Renal cortical epithelial cell (primary cell): ENCODE measurements around the gene WDR35. TPM values are rescaled to one million over a fixed set of nuclear protein-coding genes. Genes with fewer than 3 reads are reported as not detected.
A peak's percentile ranks its signal among the peaks of the same experiment; 100 is the strongest.

Source experiments
- DNase-seq: peaks from one replicate; pipeline ENCODE4 v3.0.0-alpha.2; 2011; ENCODE audit warnings: low read depth
- total RNA-seq: library from RNA; depleted of rRNA; stranded (reverse); fragments of >200 nt; gene quantifications from 2 replicates; pipeline ENCODE4 v1.2.3, GENCODE V29; 2014

The WDR35 gene
- total RNA-seq, 1 donor from 2014 or later, result 38.4 TPM

GRCh38 chr2:20011276-20012031 is 21.5 kb upstream of the WDR35 start:
- no peak for DNase-seq

- no peak for DNase-seq
Observed at GRCh38 chr2:20008703-20009102, 18.8 kb upstream of the WDR35 start.

GRCh38 chr2:20005891-20006470 is 16.1 kb upstream of the WDR35 start:
- DNase-seq, result no peak

GRCh38 chr2:20005067-20005627 is 15.2 kb upstream of the WDR35 start:
- no peak for DNase-seq

GRCh38 chr2:20001361-20001863 is 11.5 kb upstream of the WDR35 start:
- no peak for DNase-seq

GRCh38 chr2:19993731-19994130 is 3.8 kb upstream of the WDR35 start:
- DNase-seq, result no peak

GRCh38 chr2:19991895-19992294 is 2.0 kb upstream of the WDR35 start:
- no peak for DNase-seq

- no peak for DNase-seq
Observed at GRCh38 chr2:19990416-19990728, 467 bp upstream of the WDR35 start.

GRCh38 chr2:19989342-19989666 is 601 bp downstream of the WDR35 start:
- DNase-seq, result no peak

GRCh38 chr2:19988600-19988999 is 1.3 kb downstream of the WDR35 start:
- no peak for DNase-seq

- DNase-seq, result no peak
Observed at GRCh38 chr2:19987936-19988335, 2.0 kb downstream of the WDR35 start.

- peak; percentile 6 for DNase-seq
Observed at GRCh38 chr2:19982268-19982667, 7.6 kb downstream of the WDR35 start.

GRCh38 chr2:19979932-19980331 is 10.0 kb downstream of the WDR35 start:
- no peak for DNase-seq

GRCh38 chr2:19973466-19973865 is 16.4 kb downstream of the WDR35 start:
- peak; percentile 31 for DNase-seq

GRCh38 chr2:19971691-19972090 is 18.2 kb downstream of the WDR35 start:
- no peak for DNase-seq

GRCh38 chr2:19963386-19963785 is 26.5 kb downstream of the WDR35 start:
- no peak for DNase-seq

- DNase-seq, result peak; percentile 72
Observed at GRCh38 chr2:19955544-19956422, 34.1 kb downstream of the WDR35 start.

GRCh38 chr2:19949071-19949470 is 40.8 kb downstream of the WDR35 start:
- no peak for DNase-seq

- DNase-seq, result no peak
Observed at GRCh38 chr2:19947184-19947940, 42.5 kb downstream of the WDR35 start.

GRCh38 chr2:19944205-19944845 is 45.6 kb downstream of the WDR35 start:
- no peak for DNase-seq

GRCh38 chr2:19943189-19943588 is 46.7 kb downstream of the WDR35 start:
- DNase-seq, result no peak
